ENCODE results near the gene HDHD5.

HDHD5 gene

GRCh38 chr22:17115945-17116565, 43.0 kb downstream of the HDHD5 start:
- TF ChIP-seq NFIC (IDR thresholded peaks at IDR 0.05) = no peak
- no peak for TF ChIP-seq EGR1 (IDR thresholded peaks at IDR 0.05)

GRCh38 chr22:17115236-17115635, 43.8 kb downstream of the HDHD5 start:
- no peak for TF ChIP-seq CREB1 (IDR thresholded peaks at IDR 0.05; ENCODE audit: low read depth)
- no peak for TF ChIP-seq EP300 (IDR thresholded peaks at IDR 0.05; ENCODE audit: borderline replicate concordance)
- no peak for TF ChIP-seq TEAD4 (IDR thresholded peaks at IDR 0.05)
- TF ChIP-seq FOXM1 (IDR thresholded peaks at IDR 0.05; ENCODE audit: borderline replicate concordance, low read depth) = no peak
- TF ChIP-seq CEBPB (IDR thresholded peaks at IDR 0.05) = no peak
- TF ChIP-seq NFIC (IDR thresholded peaks at IDR 0.05) = no peak
- no peak for TF ChIP-seq USF1 (IDR thresholded peaks at IDR 0.05)
- TF ChIP-seq YY1 (IDR thresholded peaks at IDR 0.05; ENCODE audit: low read depth) = no peak
- TF ChIP-seq ZBTB7A (IDR thresholded peaks at IDR 0.05; ENCODE audit: low read depth) = no peak
- TF ChIP-seq MAX (IDR thresholded peaks at IDR 0.05) = no peak
- TF ChIP-seq EGR1 (IDR thresholded peaks at IDR 0.05) = no peak
- no peak for TF ChIP-seq TAF1 (IDR thresholded peaks at IDR 0.05; ENCODE audit: low read depth)
- TF ChIP-seq RAD21 (IDR thresholded peaks at IDR 0.05; ENCODE audit: low read depth) = no peak

- TF ChIP-seq TEAD4 (IDR thresholded peaks at IDR 0.05) = no peak
- TF ChIP-seq FOXM1 (IDR thresholded peaks at IDR 0.05; ENCODE audit: borderline replicate concordance, low read depth) = no peak
- no peak for TF ChIP-seq EGR1 (IDR thresholded peaks at IDR 0.05)
- no peak for TF ChIP-seq NFIC (IDR thresholded peaks at IDR 0.05)
- TF ChIP-seq ZBTB7A (IDR thresholded peaks at IDR 0.05; ENCODE audit: low read depth) = no peak
- no peak for TF ChIP-seq MAX (IDR thresholded peaks at IDR 0.05)
- no peak for TF ChIP-seq USF1 (IDR thresholded peaks at IDR 0.05)
- no peak for TF ChIP-seq CREB1 (IDR thresholded peaks at IDR 0.05; ENCODE audit: low read depth)
- TF ChIP-seq REST (IDR thresholded peaks at IDR 0.05; ENCODE audit: low read depth) = no peak
- no peak for TF ChIP-seq TAF1 (IDR thresholded peaks at IDR 0.05; ENCODE audit: low read depth)
- TF ChIP-seq RAD21 (IDR thresholded peaks at IDR 0.05; ENCODE audit: low read depth) = no peak
- no peak for TF ChIP-seq TCF12 (IDR thresholded peaks at IDR 0.05; ENCODE audit: low read depth)
- no peak for TF ChIP-seq CEBPB (IDR thresholded peaks at IDR 0.05)
- TF ChIP-seq YY1 (IDR thresholded peaks at IDR 0.05; ENCODE audit: low read depth) = no peak
These were observed 44.2 kb downstream of the HDHD5 start for GRCh38 chr22:17114898-17115235.

- TF ChIP-seq CEBPB (IDR thresholded peaks at IDR 0.05) (no peak), EP300 (IDR thresholded peaks at IDR 0.05; ENCODE audit: borderline replicate concordance) (no peak), TAF1 (IDR thresholded peaks at IDR 0.05; ENCODE audit: low read depth) (no peak), TCF12 (IDR thresholded peaks at IDR 0.05; ENCODE audit: low read depth) (no peak), TEAD4 (IDR thresholded peaks at IDR 0.05) (no peak), MAX (IDR thresholded peaks at IDR 0.05) (no peak), YY1 (IDR thresholded peaks at IDR 0.05; ENCODE audit: low read depth) (no peak), REST (IDR thresholded peaks at IDR 0.05; ENCODE audit: low read depth) (no peak), ZBTB7A (IDR thresholded peaks at IDR 0.05; ENCODE audit: low read depth) (no peak), USF1 (IDR thresholded peaks at IDR 0.05) (no peak), NFIC (IDR thresholded peaks at IDR 0.05) (no peak), RAD21 (IDR thresholded peaks at IDR 0.05; ENCODE audit: low read depth) (no peak), EGR1 (IDR thresholded peaks at IDR 0.05) (no peak), CREB1 (IDR thresholded peaks at IDR 0.05; ENCODE audit: low read depth) (no peak), FOXM1 (IDR thresholded peaks at IDR 0.05; ENCODE audit: borderline replicate concordance, low read depth) (no peak)
These were observed 44.7 kb downstream of the HDHD5 start for GRCh38 chr22:17114173-17114897.

GRCh38 chr22:17113600-17113999, 45.5 kb downstream of the HDHD5 start:
- TF ChIP-seq RAD21 (IDR thresholded peaks at IDR 0.05; ENCODE audit: low read depth) (no peak), MAX (IDR thresholded peaks at IDR 0.05) (no peak), CEBPB (IDR thresholded peaks at IDR 0.05) (no peak), REST (IDR thresholded peaks at IDR 0.05; ENCODE audit: low read depth) (no peak), YY1 (IDR thresholded peaks at IDR 0.05; ENCODE audit: low read depth) (no peak), EGR1 (IDR thresholded peaks at IDR 0.05) (no peak), TAF1 (IDR thresholded peaks at IDR 0.05; ENCODE audit: low read depth) (no peak)

All from Ishikawa (cell line).